SK-N-SH (cell line): ENCODE data around the gene TMEM39B.

Source experiments
- CTCF ChIP-seq: fragments of 200-600 bp; sonication (generic); IDR thresholded peaks from 2 replicates; pipeline ENCODE4 v1.6.1; 2017; ENCODE audit warnings: antibody characterized with exemption, mild to moderate bottlenecking, moderate library complexity
- EP300 ChIP-seq, 2 experiments: IDR thresholded peaks; 2 replicates each; pipeline versions ENCODE4 v1.4.0 to v1.6.1; 2012; ENCODE audit warnings: borderline replicate concordance in 1 of 2, low read depth in 1 of 2, low read length in 1 of 2
- EZH2phosphoT487 ChIP-seq: fragments of 200-600 bp; sonication (generic); IDR thresholded peaks from 2 replicates; pipeline ENCODE4 v1.6.1; 2017; ENCODE audit warnings: low read depth, mixed run types, mild to moderate bottlenecking, antibody characterized with exemption, moderate library complexity, borderline replicate concordance
- PBX3 ChIP-seq: IDR thresholded peaks from 2 replicates; pipeline ENCODE4; 2012
- REST ChIP-seq: IDR thresholded peaks from 2 replicates; pipeline ENCODE4 v1.6.1; 2012; ENCODE audit warnings: mild to moderate bottlenecking, low read depth, low read length, moderate library complexity
- SIN3A ChIP-seq: IDR thresholded peaks from 2 replicates; pipeline ENCODE4 v1.6.1; 2012; ENCODE audit warnings: low read depth, mild to moderate bottlenecking, low read length, moderate library complexity, borderline replicate concordance
- USF1 ChIP-seq: IDR thresholded peaks from 2 replicates; pipeline ENCODE4 v1.4.0; 2012; ENCODE audit warnings: low read depth, borderline replicate concordance

- no peak for TF ChIP-seq CTCF
- no peak for TF ChIP-seq PBX3
- TF ChIP-seq USF1, result no peak
- no peak for TF ChIP-seq EZH2phosphoT487
- TF ChIP-seq SIN3A, result no peak
- no peak for TF ChIP-seq REST
- no peak for TF ChIP-seq EP300 (IDR thresholded peaks at IDR 0.05; ENCODE audit: borderline replicate concordance in 1 of 2, low read depth in 1 of 2, low read length in 1 of 2)
Measured at GRCh38 chr1:32091591-32091990, 18.9 kb downstream of the TMEM39B start.
